ENCODE data around the gene OSBPL7. TPM values are rescaled to one million over a fixed set of nuclear protein-coding genes. Genes with fewer than 3 reads are reported as not detected.

The OSBPL7 gene
- total and polyA plus RNA-seq, 2 donors (not counting 1 experiment from before 2014, with no cell fraction given), result 51.0 to 61.3 TPM

DNA sequence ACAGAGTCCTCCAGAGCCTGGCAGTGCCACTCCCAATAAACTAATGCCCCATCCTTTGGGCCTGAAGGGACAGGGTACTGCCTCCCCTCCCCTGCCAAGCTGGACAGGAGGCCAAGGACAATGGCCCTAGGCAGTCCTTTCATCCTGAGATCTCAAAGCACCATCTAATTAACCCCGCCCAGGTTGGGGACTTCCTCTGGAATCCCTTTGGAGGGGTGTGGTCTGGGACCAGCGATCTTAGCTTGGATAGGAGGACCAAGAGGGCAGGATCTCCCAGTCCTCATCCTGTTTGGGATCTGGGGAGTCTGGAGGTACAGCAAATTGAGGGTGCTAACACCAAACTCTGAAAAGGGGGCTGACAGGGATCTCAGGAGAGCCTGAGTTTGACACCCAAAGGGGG is 47.5 kb upstream of the OSBPL7 start:
- Histone ChIP-seq H3K9ac (ENCODE audit: low read length) (no peak overlapping the region), H3K27me3 (replicated peaks in 1 of 4; ENCODE audit: control extremely low read depth in 1 of 4, control insufficient read depth in 3 of 4, insufficient read depth in 4 of 4, low read length in 3 of 4) (peaks cover 0 to 44% (median 19%) of the 10 kb centered on the region in 4 experiments), H3K27ac (ENCODE audit: low read length in 2 of 2) (no peak overlapping the region), H2AFZ (ENCODE audit: insufficient read depth, low read depth, low read length, poor library complexity, severe bottlenecking) (no peak overlapping the region), H3K79me2 (ENCODE audit: control insufficient read depth, insufficient read depth, low read length) (no peaks in the 10 kb centered on the region), H4K20me1 (ENCODE audit: control insufficient read depth, insufficient read depth, low read length, poor library complexity, severe bottlenecking) (no peaks in the 10 kb centered on the region), H3K4me2 (replicated peaks; ENCODE audit: low read depth, low read length, poor library complexity, severe bottlenecking) (no peak overlapping the region), H3K36me3 (replicated peaks in 1 of 2; ENCODE audit: control extremely low read depth in 1 of 2, control insufficient read depth in 1 of 2, extremely low read depth in 1 of 2, insufficient read depth in 2 of 2, low read length in 1 of 2) (no peaks in the 10 kb centered on the region), H3K9me3 (ENCODE audit: control extremely low read depth in 1 of 3, control insufficient read depth in 2 of 3, insufficient read depth in 1 of 3, low read length in 2 of 3) (no peaks in the 10 kb centered on the region), H3K4me1 (ENCODE audit: control insufficient read depth in 2 of 2, insufficient read depth in 2 of 2, low read length in 2 of 2) (peaks cover 8 to 9% of the 10 kb centered on the region in 2 donors), H3K4me3 (ENCODE audit: control extremely low read depth in 1 of 5, extremely low read depth in 1 of 5, insufficient read depth in 1 of 5, low read depth in 2 of 5, low read length in 4 of 5) (no peak overlapping the region)
- Mint-ChIP-seq H3K27ac (no peak overlapping the region), H3K9me3 (ENCODE audit: insufficient read depth) (no peaks in the 10 kb centered on the region), H3K4me3 (no peak overlapping the region), H3K4me1 (peaks cover 5% of the 10 kb centered on the region), H3K27me3 (peaks cover 59% of the 10 kb centered on the region)
- no peak for DNase-seq
- POLR2A ChIA-PET, result no interaction called here
- CTCF ChIA-PET, result interaction anchor here (4.0 kb wide), 1 partner anchor 20 kb away, joined by 12 read pairs; no protein-coding TSS in a partner anchor
- intact Hi-C loops (cut with micrococcal nuclease), result no loop called here
- WGBS (ENCODE audit: insufficient coverage), result 50% methylated on average over 1 of the region's 2 CpGs
- TF ChIP-seq, protein P1, sequence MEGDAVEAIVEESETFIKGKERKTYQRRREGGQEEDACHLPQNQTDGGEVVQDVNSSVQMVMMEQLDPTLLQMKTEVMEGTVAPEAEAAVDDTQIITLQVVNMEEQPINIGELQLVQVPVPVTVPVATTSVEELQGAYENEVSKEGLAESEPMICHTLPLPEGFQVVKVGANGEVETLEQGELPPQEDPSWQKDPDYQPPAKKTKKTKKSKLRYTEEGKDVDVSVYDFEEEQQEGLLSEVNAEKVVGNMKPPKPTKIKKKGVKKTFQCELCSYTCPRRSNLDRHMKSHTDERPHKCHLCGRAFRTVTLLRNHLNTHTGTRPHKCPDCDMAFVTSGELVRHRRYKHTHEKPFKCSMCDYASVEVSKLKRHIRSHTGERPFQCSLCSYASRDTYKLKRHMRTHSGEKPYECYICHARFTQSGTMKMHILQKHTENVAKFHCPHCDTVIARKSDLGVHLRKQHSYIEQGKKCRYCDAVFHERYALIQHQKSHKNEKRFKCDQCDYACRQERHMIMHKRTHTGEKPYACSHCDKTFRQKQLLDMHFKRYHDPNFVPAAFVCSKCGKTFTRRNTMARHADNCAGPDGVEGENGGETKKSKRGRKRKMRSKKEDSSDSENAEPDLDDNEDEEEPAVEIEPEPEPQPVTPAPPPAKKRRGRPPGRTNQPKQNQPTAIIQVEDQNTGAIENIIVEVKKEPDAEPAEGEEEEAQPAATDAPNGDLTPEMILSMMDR (IDR thresholded peaks at IDR 0.05), result no peak
- no peak for TF ChIP-seq EZH2 (IDR thresholded peaks at IDR 0.05; ENCODE audit: borderline replicate concordance, insufficient read depth, low read depth, low read length, poor library complexity, severe bottlenecking)
- no peak for ATAC-seq (ENCODE audit: low read depth)

DNA sequence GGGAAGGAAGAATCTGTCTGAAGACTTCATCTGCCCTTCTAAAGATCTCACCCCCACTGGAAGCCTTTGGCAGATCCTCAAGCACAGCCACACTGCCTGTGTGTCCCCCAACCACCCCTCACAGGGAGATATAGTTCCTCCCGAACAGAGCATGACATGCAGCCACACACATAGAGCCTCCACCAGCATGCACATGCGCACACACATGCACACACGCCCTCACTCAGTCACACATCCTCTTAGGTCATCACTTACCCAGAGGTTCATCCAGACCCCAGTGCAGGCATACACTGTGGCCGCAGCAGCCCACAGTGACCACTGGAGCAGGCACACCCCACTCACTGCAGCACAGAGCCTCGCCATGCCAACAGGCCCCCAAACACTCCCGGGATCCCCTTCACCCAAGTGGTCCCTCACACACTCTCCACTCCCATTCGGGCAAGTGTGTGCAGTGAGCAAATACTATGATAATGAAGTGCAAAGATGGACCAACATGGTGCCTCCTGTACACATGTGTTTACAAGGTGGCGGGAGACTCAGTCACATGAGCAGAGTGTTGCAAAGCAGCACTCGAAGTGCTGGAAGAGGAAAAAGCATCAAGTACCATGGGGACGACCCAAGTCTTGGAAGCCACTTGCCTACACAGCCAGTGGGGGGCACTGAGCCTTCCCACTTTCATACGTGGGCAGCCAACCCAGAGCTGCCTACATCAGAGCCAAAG is 46.4 kb upstream of the OSBPL7 start:
- TF ChIP-seq, protein P1 (IDR thresholded peaks at IDR 0.05), result no peak
- no peak for TF ChIP-seq EZH2 (IDR thresholded peaks at IDR 0.05; ENCODE audit: borderline replicate concordance, insufficient read depth, low read depth, low read length, poor library complexity, severe bottlenecking)
- H3K79me2 ChIP-seq (ENCODE audit: control insufficient read depth, insufficient read depth, low read length), result no peaks in the 10 kb centered on the region
- Mint-ChIP-seq H3K27ac (no peak overlapping the region), H3K9me3 (ENCODE audit: insufficient read depth) (no peaks in the 10 kb centered on the region), H3K4me3 (no peak overlapping the region), H3K4me1 (peaks cover 4% of the 10 kb centered on the region), H3K27me3 (peaks cover 56% of the 10 kb centered on the region)
- H3K9ac ChIP-seq (ENCODE audit: low read length), result no peak overlapping the region
- CTCF ChIA-PET, result no interaction called here
- DNase-seq (no peak), ATAC-seq (ENCODE audit: low read depth) (no peak)
- no peak overlapping the region for H2AFZ ChIP-seq (ENCODE audit: insufficient read depth, low read depth, low read length, poor library complexity, severe bottlenecking)
- peaks cover 0 to under 1% (median 0%) of the 10 kb centered on the region in 3 donors for H3K9me3 ChIP-seq (ENCODE audit: control extremely low read depth in 1 of 3, control insufficient read depth in 2 of 3, insufficient read depth in 1 of 3, low read length in 2 of 3)
- WGBS (ENCODE audit: insufficient coverage), result 88% methylated on average over 9 of the region's 11 CpGs
- H3K27me3 ChIP-seq (replicated peaks in 1 of 4; ENCODE audit: control extremely low read depth in 1 of 4, control insufficient read depth in 3 of 4, insufficient read depth in 4 of 4, low read length in 3 of 4), result peaks cover 0 to 36% (median 16%) of the 10 kb centered on the region in 4 experiments
- no peaks in the 10 kb centered on the region for H3K36me3 ChIP-seq (replicated peaks in 1 of 2; ENCODE audit: control extremely low read depth in 1 of 2, control insufficient read depth in 1 of 2, extremely low read depth in 1 of 2, insufficient read depth in 2 of 2, low read length in 1 of 2)
- H3K4me3 ChIP-seq (ENCODE audit: control extremely low read depth in 1 of 5, extremely low read depth in 1 of 5, insufficient read depth in 1 of 5, low read depth in 2 of 5, low read length in 4 of 5), result no peak overlapping the region
- no peak overlapping the region for H3K27ac ChIP-seq (ENCODE audit: low read length in 2 of 2)
- H4K20me1 ChIP-seq (ENCODE audit: control insufficient read depth, insufficient read depth, low read length, poor library complexity, severe bottlenecking), result no peaks in the 10 kb centered on the region
- no peak overlapping the region for H3K4me2 ChIP-seq (replicated peaks; ENCODE audit: low read depth, low read length, poor library complexity, severe bottlenecking)
- intact Hi-C loops (cut with micrococcal nuclease), result no loop called here
- POLR2A ChIA-PET, result no interaction called here
- peaks cover 8 to 9% of the 10 kb centered on the region in 2 donors for H3K4me1 ChIP-seq (ENCODE audit: control insufficient read depth in 2 of 2, insufficient read depth in 2 of 2, low read length in 2 of 2)
